SK-N-SH (cell line): ENCODE data around the gene MYO7A. TPM values are rescaled to one million over a fixed set of nuclear protein-coding genes. Genes with fewer than 3 reads are reported as not detected.

Source experiments
- CTCF ChIA-PET: fragments of 300-600, 350-600 bp; formaldehyde crosslinking; extraction: SDS; loops from one replicate; lab custom pipeline; 2021; lab: Yijun Ruan, JAX
- POLR2A ChIA-PET: fragments of 350-600 bp; sonication (Branson Sonifier 250); formaldehyde crosslinking; extraction: SDS; loops from one replicate; lab custom pipeline; 2020; ENCODE audit warnings: antibody characterized with exemption, inconsistent platforms; lab: Yijun Ruan, JAX
- DNase-seq: peaks from one replicate; pipeline ENCODE4 v3.0.0; 2012
- H2AFZ ChIP-seq: fragments of 200-600 bp; sonication (generic); 2 replicates; pipeline ENCODE4 v1.8.1; 2016; ENCODE audit warnings: antibody characterized with exemption, mild to moderate bottlenecking, low read depth
- H3F3A ChIP-seq: fragments of 200-600 bp; sonication (generic); replicated peaks from 2 replicates; pipeline ENCODE3; 2016; ENCODE audit warnings: antibody characterized with exemption, mild to moderate bottlenecking; ENCODE audit not compliant: insufficient read depth
- H3K27ac ChIP-seq, 2 experiments: fragments of 200-500 bp in 1 of 2; fragments of 200-600 bp in 1 of 2; sonication (Bioruptor generic) in 1 of 2; sonication (generic), shearing (Covaris generic) in 1 of 2; 2 replicates each; pipeline versions ENCODE4 v1.5.1 to v1.6.1; 2014 to 2016; ENCODE audit warnings: low read depth in 2 of 2, inconsistent platforms in 1 of 2, low read length in 1 of 2, mild to moderate bottlenecking in 1 of 2, mixed read lengths in 1 of 2
- H3K27me3 ChIP-seq: fragments of 200-600 bp; sonication (generic), shearing (Covaris generic); 2 replicates; pipeline ENCODE4 v1.6.1; 2016; ENCODE audit warnings: mixed run types; ENCODE audit not compliant: insufficient read depth
- H3K36me3 ChIP-seq, 2 experiments: fragments of 200-500 bp in 1 of 2; fragments of 200-600 bp in 1 of 2; sonication (Bioruptor generic) in 1 of 2; sonication (generic) in 1 of 2; replicated peaks in 1 of 2; 2 replicates each; pipeline versions ENCODE3 to v1.5.1; 2014 to 2016; ENCODE audit warnings: low read length in 1 of 2, mild to moderate bottlenecking in 1 of 2; ENCODE audit not compliant: insufficient read depth in 2 of 2, control insufficient read depth in 1 of 2
- H3K4me1 ChIP-seq, 2 experiments: fragments of 200-500 bp in 1 of 2; fragments of 200-600 bp in 1 of 2; sonication (Bioruptor generic) in 1 of 2; sonication (generic), shearing (Covaris generic) in 1 of 2; 2 replicates each; pipeline versions ENCODE4 v1.5.1 to v1.6.1; 2014 to 2016; ENCODE audit warnings: low read depth in 1 of 2, low read length in 1 of 2, mixed run types in 1 of 2; ENCODE audit not compliant: insufficient read depth in 2 of 2, control insufficient read depth in 1 of 2
- H3K4me2 ChIP-seq: fragments of 200-600 bp; sonication (generic), shearing (Covaris generic); 2 replicates; pipeline ENCODE4 v1.6.1; 2017; ENCODE audit warnings: mixed run types
- H3K4me3 ChIP-seq, 2 experiments: fragments of 200-500 bp in 1 of 2; fragments of 200-600 bp in 1 of 2; sonication (Bioruptor generic) in 1 of 2; sonication (generic), shearing (Covaris generic) in 1 of 2; 2 replicates each; pipeline versions ENCODE4 v1.5.1 to v1.8.1; 2014 to 2016; ENCODE audit warnings: low read depth in 2 of 2, inconsistent platforms in 1 of 2, low read length in 1 of 2, mild to moderate bottlenecking in 1 of 2, mixed read lengths in 1 of 2, moderate library complexity in 1 of 2
- H3K79me2 ChIP-seq: fragments of 200-600 bp; sonication (generic); 2 replicates; pipeline ENCODE4 v1.8.1; 2017; ENCODE audit warnings: mild to moderate bottlenecking; ENCODE audit not compliant: insufficient read depth
- H3K9ac ChIP-seq: fragments of 200-600 bp; sonication (generic); 2 replicates; pipeline ENCODE4 v1.6.1; 2017; ENCODE audit warnings: mixed run types
- H3K9me2 ChIP-seq: fragments of 200-600 bp; sonication (generic); 2 replicates; pipeline ENCODE4 v1.6.1; 2017; ENCODE audit warnings: mixed run types
- H3K9me3 ChIP-seq: fragments of 200-600 bp; sonication (generic); 2 replicates; pipeline ENCODE4 v1.6.1; 2017; ENCODE audit warnings: mixed run types, mild to moderate bottlenecking, moderate library complexity
- H4K20me1 ChIP-seq: fragments of 200-600 bp; sonication (generic); 2 replicates; pipeline ENCODE4 v1.6.1; 2017; ENCODE audit warnings: mild to moderate bottlenecking, mixed run types; ENCODE audit not compliant: insufficient read depth
- FOSL2 ChIP-seq: IDR thresholded peaks from 2 replicates; pipeline ENCODE4 v1.4.0; 2012; ENCODE audit warnings: low read depth, mild to moderate bottlenecking, moderate library complexity, borderline replicate concordance
- GABPA ChIP-seq: IDR thresholded peaks from 2 replicates; pipeline ENCODE4 v1.4.0; 2012; ENCODE audit warnings: low read depth, mild to moderate bottlenecking
- GATA2 ChIP-seq: sonication (generic); formaldehyde crosslinking; IDR thresholded peaks from 2 replicates; pipeline ENCODE4 v1.5.0; 2020; ENCODE audit warnings: mild to moderate bottlenecking, missing genetic modification reagents
- IRF3 ChIP-seq: fragments of 150-350 bp; IDR thresholded peaks from 2 replicates; pipeline ENCODE4 v1.6.1; 2016; ENCODE audit warnings: mild to moderate bottlenecking, low read depth, low read length
- NFIC ChIP-seq: IDR thresholded peaks from 2 replicates; pipeline ENCODE4 v1.4.0; 2012; ENCODE audit warnings: borderline replicate concordance
- NRF1 ChIP-seq: IDR thresholded peaks from 2 replicates; pipeline ENCODE4 v1.6.1; 2012; ENCODE audit warnings: low read depth, mild to moderate bottlenecking, low read length
- POLR2AphosphoS5 ChIP-seq: IDR thresholded peaks from 2 replicates; pipeline ENCODE4 v1.6.1; 2012; ENCODE audit warnings: low read depth, low read length
- SIN3A ChIP-seq: IDR thresholded peaks from 2 replicates; pipeline ENCODE4 v1.6.1; 2012; ENCODE audit warnings: low read depth, mild to moderate bottlenecking, low read length, moderate library complexity, borderline replicate concordance
- TAF1 ChIP-seq: IDR thresholded peaks from 2 replicates; pipeline ENCODE4 v1.6.1; 2012; ENCODE audit warnings: low read depth, mild to moderate bottlenecking, low read length, moderate library complexity, borderline replicate concordance
- TEAD4 ChIP-seq: IDR thresholded peaks from 2 replicates; pipeline ENCODE4 v1.4.0; 2012; ENCODE audit warnings: mild to moderate bottlenecking, borderline replicate concordance; ENCODE audit not compliant: insufficient read depth
- USF1 ChIP-seq: IDR thresholded peaks from 2 replicates; pipeline ENCODE4 v1.4.0; 2012; ENCODE audit warnings: low read depth, borderline replicate concordance
- YY1 ChIP-seq: IDR thresholded peaks from 2 replicates; pipeline ENCODE4 v1.4.0; 2012; ENCODE audit warnings: low read depth, mild to moderate bottlenecking
- WGBS: methylation state at CpG from one replicate; pipeline ENCODE4 v1.1.6; 2017; ENCODE audit warnings: low lambda C conversion rate; 5-methylcytosine and 5-hydroxymethylcytosine counted together
- polyA plus RNA-seq, 3 experiments: library from polyadenylated mRNA; depleted of rRNA; stranded (reverse); fragments of >200 nt; gene quantifications; 2 replicates each; pipeline ENCODE4 v1.2.3, GENCODE V29; 2012
- TF ChIP-seq, protein P1 (sequence below): IDR thresholded peaks from 2 replicates; pipeline ENCODE4; 2012
- TF ChIP-seq, protein P2 (sequence below): fragments of 200-600 bp; sonication (generic); IDR thresholded peaks from 2 replicates; pipeline ENCODE4 v1.6.1; 2017; ENCODE audit warnings: antibody characterized with exemption, mild to moderate bottlenecking, moderate library complexity
- TF ChIP-seq, protein P3 (sequence below): IDR thresholded peaks from 2 replicates; pipeline ENCODE4 v1.4.0; 2012; ENCODE audit warnings: low read depth

MYO7A gene
- polyA plus RNA-seq, 1 of the 3 experiments (the other 2 are of a cell fraction), result 0.08 TPM

DNA sequence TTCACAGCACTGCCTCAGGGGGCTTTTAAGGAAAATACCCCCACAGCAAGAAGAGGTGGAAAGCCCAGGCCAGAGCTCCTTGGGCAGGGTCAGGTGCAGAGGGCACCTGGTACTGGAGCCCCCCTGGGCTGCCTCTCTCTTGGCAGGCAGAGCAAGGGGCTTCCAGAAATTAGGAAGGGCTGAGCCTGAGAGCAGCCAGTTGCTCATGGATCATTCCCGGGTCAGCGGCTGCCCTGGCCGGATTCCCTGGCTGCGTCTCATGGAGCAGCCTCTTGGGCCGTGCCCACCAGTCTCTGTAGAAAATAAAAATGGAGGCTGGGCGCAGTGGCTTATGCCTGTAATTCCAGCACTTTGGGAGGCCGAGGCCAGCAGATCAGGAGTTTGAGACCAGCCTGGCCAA, 35.7 kb upstream of the MYO7A start:
- H3K36me3 ChIP-seq, result peaks cover 3% of the 10 kb centered on the region in 2 experiments
- H3K27me3 ChIP-seq, result no peaks in the 10 kb centered on the region
- CTCF ChIA-PET, result interaction anchor here (1.0 to 9.5 kb wide), 14 partner anchors 11 to 358 kb away, joined by 3 to 218 read pairs (median 45); partner anchors contain the start of genes CAPN5, MYO7A and OMP
- H3K4me3 ChIP-seq, result no peak overlapping the region
- H3K9me2 ChIP-seq, result no peaks in the 10 kb centered on the region
- H4K20me1 ChIP-seq, result peaks cover 21% of the 10 kb centered on the region
- peaks cover 17% of the 10 kb centered on the region; the same call in 1 of the 2 replicates for H3K79me2 ChIP-seq
- no peaks in the 10 kb centered on the region for H3K9me3 ChIP-seq
- no peak overlapping the region for H3K27ac ChIP-seq
- H2AFZ ChIP-seq, result no peak overlapping the region
- peaks cover 0 to 21% of the 10 kb centered on the region in 2 experiments; a peak in 1 of 4 replicates for H3K4me1 ChIP-seq
- TF ChIP-seq SIN3A (no peak), NRF1 (no peak), YY1 (no peak), POLR2AphosphoS5 (no peak), USF1 (no peak), IRF3 (no peak), GABPA (no peak), NFIC (no peak), GATA2 (CRISPR knock-in tag) (no peak), TAF1 (no peak), FOSL2 (no peak), TEAD4 (no peak)
- TF ChIP-seq, protein P1, sequence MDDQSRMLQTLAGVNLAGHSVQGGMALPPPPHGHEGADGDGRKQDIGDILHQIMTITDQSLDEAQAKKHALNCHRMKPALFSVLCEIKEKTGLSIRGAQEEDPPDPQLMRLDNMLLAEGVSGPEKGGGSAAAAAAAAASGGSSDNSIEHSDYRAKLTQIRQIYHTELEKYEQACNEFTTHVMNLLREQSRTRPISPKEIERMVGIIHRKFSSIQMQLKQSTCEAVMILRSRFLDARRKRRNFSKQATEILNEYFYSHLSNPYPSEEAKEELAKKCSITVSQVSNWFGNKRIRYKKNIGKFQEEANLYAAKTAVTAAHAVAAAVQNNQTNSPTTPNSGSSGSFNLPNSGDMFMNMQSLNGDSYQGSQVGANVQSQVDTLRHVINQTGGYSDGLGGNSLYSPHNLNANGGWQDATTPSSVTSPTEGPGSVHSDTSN, result no peak
- TF ChIP-seq, protein P2, sequence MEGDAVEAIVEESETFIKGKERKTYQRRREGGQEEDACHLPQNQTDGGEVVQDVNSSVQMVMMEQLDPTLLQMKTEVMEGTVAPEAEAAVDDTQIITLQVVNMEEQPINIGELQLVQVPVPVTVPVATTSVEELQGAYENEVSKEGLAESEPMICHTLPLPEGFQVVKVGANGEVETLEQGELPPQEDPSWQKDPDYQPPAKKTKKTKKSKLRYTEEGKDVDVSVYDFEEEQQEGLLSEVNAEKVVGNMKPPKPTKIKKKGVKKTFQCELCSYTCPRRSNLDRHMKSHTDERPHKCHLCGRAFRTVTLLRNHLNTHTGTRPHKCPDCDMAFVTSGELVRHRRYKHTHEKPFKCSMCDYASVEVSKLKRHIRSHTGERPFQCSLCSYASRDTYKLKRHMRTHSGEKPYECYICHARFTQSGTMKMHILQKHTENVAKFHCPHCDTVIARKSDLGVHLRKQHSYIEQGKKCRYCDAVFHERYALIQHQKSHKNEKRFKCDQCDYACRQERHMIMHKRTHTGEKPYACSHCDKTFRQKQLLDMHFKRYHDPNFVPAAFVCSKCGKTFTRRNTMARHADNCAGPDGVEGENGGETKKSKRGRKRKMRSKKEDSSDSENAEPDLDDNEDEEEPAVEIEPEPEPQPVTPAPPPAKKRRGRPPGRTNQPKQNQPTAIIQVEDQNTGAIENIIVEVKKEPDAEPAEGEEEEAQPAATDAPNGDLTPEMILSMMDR, result no peak
- TF ChIP-seq, protein P3, sequence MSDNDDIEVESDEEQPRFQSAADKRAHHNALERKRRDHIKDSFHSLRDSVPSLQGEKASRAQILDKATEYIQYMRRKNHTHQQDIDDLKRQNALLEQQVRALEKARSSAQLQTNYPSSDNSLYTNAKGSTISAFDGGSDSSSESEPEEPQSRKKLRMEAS, result no peak
- POLR2A ChIA-PET, result no interaction called here
- DNase-seq, result no peak
- H3K9ac ChIP-seq, result no peak overlapping the region
- WGBS, result 85% methylated on average over 7 of the region's 7 CpGs
- H3F3A ChIP-seq, result peaks cover 3% of the 10 kb centered on the region
- H3K4me2 ChIP-seq, result no peak overlapping the region
